K562 (cell line): Measurements from ENCODE around the gene FAM53A. TPM values are rescaled to one million over a fixed set of nuclear protein-coding genes. Genes with fewer than 3 reads are reported as not detected.

Source experiments
- ARNT ChIP-seq, 2 experiments: fragments of 450-650 bp; IDR thresholded peaks; 2 replicates each; pipeline ENCODE4 v1.6.1; 2016; ENCODE audit warnings: mild to moderate bottlenecking in 1 of 2
- CBFB ChIP-seq: sonication (generic); formaldehyde crosslinking; IDR thresholded peaks from 2 replicates; pipeline ENCODE4 v1.4.0; 2020; ENCODE audit warnings: mild to moderate bottlenecking, missing genetic modification reagents
- DDX20 ChIP-seq: fragments of 450-650 bp; IDR thresholded peaks from 2 replicates; pipeline ENCODE4 v1.6.1; 2016; ENCODE audit warnings: missing genetic modification characterization, low read depth, mild to moderate bottlenecking, missing compliant biosample characterization, moderate library complexity
- HDAC8 ChIP-seq: fragments of 450-650 bp; IDR thresholded peaks from 2 replicates; pipeline ENCODE4 v1.6.1; 2016; ENCODE audit warnings: mild to moderate bottlenecking, missing genetic modification characterization, moderate library complexity, missing compliant biosample characterization
- L3MBTL2 ChIP-seq: fragments of 450-650 bp; IDR thresholded peaks from 2 replicates; pipeline ENCODE4 v1.6.1; 2016; ENCODE audit warnings: mild to moderate bottlenecking, moderate library complexity
- MCM2 ChIP-seq: fragments of 450-650 bp; IDR thresholded peaks from 2 replicates; pipeline ENCODE4 v1.6.1; 2017; ENCODE audit warnings: low read depth, mild to moderate bottlenecking
- MLX ChIP-seq, 2 experiments: fragments of 450-650 bp in 1 of 2; sonication (generic) in 1 of 2; formaldehyde crosslinking; conservative IDR thresholded peaks; 2 replicates each; pipeline versions ENCODE4 v1.4.0 to v1.8.1; 2020 to 2022; ENCODE audit warnings: mild to moderate bottlenecking in 1 of 2, missing genetic modification reagents in 1 of 2
- MTA2 ChIP-seq: fragments of 450-650 bp; IDR thresholded peaks from 2 replicates; pipeline ENCODE4 v1.6.1; 2016; ENCODE audit warnings: low read depth
- NR2F6 ChIP-seq: fragments of 450-650 bp; formaldehyde crosslinking; IDR thresholded peaks from 2 replicates; pipeline ENCODE4 v1.4.0; 2020; ENCODE audit warnings: mild to moderate bottlenecking
- PHB2 ChIP-seq: fragments of 450-650 bp; IDR thresholded peaks from 2 replicates; pipeline ENCODE4 v1.6.1; 2017; ENCODE audit warnings: low read depth
- PML ChIP-seq: IDR thresholded peaks from 2 replicates; pipeline ENCODE4 v1.6.1; 2012; ENCODE audit warnings: low read length, inconsistent platforms
- POLR2A ChIP-seq: fragments of 450-650 bp; conservative IDR thresholded peaks from 2 replicates; pipeline ENCODE4 v1.6.1; 2016
- PREB ChIP-seq: sonication (generic); formaldehyde crosslinking; IDR thresholded peaks from 2 replicates; pipeline ENCODE4 v1.8.1; 2023; ENCODE audit warnings: mild to moderate bottlenecking, missing genetic modification reagents
- PRMT5 ChIP-seq: sonication (generic); formaldehyde crosslinking; IDR thresholded peaks from 2 replicates; pipeline ENCODE4 v1.5.0; 2020; ENCODE audit warnings: missing genetic modification reagents
- RBM17 ChIP-seq: fragments of 200-400 bp; formaldehyde crosslinking; IDR thresholded peaks from 2 replicates; pipeline ENCODE4 v1.6.1; 2017; ENCODE audit warnings: low read depth, mild to moderate bottlenecking, low read length, borderline replicate concordance
- RNF2 ChIP-seq: sonication (generic); IDR thresholded peaks from 2 replicates; pipeline ENCODE4 v1.6.1; 2016
- SMAD3 ChIP-seq: fragments of 450-650 bp; formaldehyde crosslinking; conservative IDR thresholded peaks from 2 replicates; pipeline ENCODE4 v1.4.0; 2020; ENCODE audit warnings: mild to moderate bottlenecking
- SNRNP70 ChIP-seq: fragments of 200-400 bp; formaldehyde crosslinking; optimal IDR thresholded peaks from 2 replicates; pipeline ENCODE3; 2017; ENCODE audit warnings: low read depth, low read length
- ZNF143 ChIP-seq: sonication (generic); formaldehyde crosslinking; IDR thresholded peaks from 2 replicates; pipeline ENCODE4 v1.9.0; 2022; ENCODE audit warnings: mild to moderate bottlenecking, missing genetic modification reagents
- ZNF436 ChIP-seq: fragments of 250-450, 450-650 bp; sonication (Bioruptor Pico); formaldehyde crosslinking; IDR thresholded peaks from 2 replicates; pipeline ENCODE4 v1.7.0; 2020; ENCODE audit warnings: mild to moderate bottlenecking
- ZNF79 ChIP-seq: fragments of 250-450 bp; sonication (Bioruptor Pico); IDR thresholded peaks from 2 replicates; pipeline ENCODE4 v1.4.0; 2020; ENCODE audit warnings: low read depth, mild to moderate bottlenecking, moderate library complexity
- polyA plus RNA-seq, 8 experiments: library from polyadenylated mRNA; depleted of rRNA in 4 of 8; stranded (reverse) in 5 of 8; unstranded in 3 of 8; fragments of >200 nt; fragmentation: Nextera tagmentation in 2 of 8; fragmentation: Illumina TruSeq in 1 of 8; extraction: Ambion mirVana in 2 of 8; extraction: Trizol in 1 of 8; gene quantifications; 2 replicates each; pipeline versions ENCODE4 v1.2.1 to v1.2.3, GENCODE V29; 2011 to 2014; ENCODE audit warnings: inconsistent platforms in 1 of 8, missing spikeins in 1 of 8
- total RNA-seq, 7 experiments: library from RNA; depleted of rRNA in 6 of 7; stranded (reverse); fragments of >200 nt in 6 of 7; fragmentation: Illumina TruSeq in 2 of 7; extraction: Trizol in 2 of 7; gene quantifications; 2 replicates each; pipeline versions ENCODE4 v1.2.1 to v1.2.3, GENCODE V29; 2011 to 2021; ENCODE audit warnings: low replicate concordance in 1 of 7
- TF ChIP-seq, protein P1 (sequence below): IDR thresholded peaks from 2 replicates; pipeline ENCODE4 v1.6.1; 2011; ENCODE audit not compliant: insufficient read length; ENCODE audit errors: extremely low read depth
- TF ChIP-seq, protein P2 (sequence below), 2 experiments: IDR thresholded peaks; 2 replicates each; pipeline ENCODE4 v1.6.1; 2011; ENCODE audit warnings: borderline replicate concordance in 1 of 2, control low read depth in 1 of 2, low read depth in 1 of 2, low read length in 1 of 2, mild to moderate bottlenecking in 1 of 2, mixed read lengths in 1 of 2, moderate library complexity in 1 of 2; ENCODE audit not compliant: insufficient read depth in 1 of 2, insufficient read length in 1 of 2, poor library complexity in 1 of 2, severe bottlenecking in 1 of 2; ENCODE audit errors: extremely low read depth in 1 of 2
- TF ChIP-seq, protein P3 (sequence below): fragments of 450-650 bp; formaldehyde crosslinking; IDR thresholded peaks from 2 replicates; pipeline ENCODE4 v1.4.0; 2020; ENCODE audit warnings: mild to moderate bottlenecking, moderate library complexity

FAM53A gene
- total and polyA plus RNA-seq, 9 of the 15 experiments (the other 6 are each of a cell fraction or from before 2014, with no cell fraction given), result 0.53 to 2.7 (median 1.4) TPM; not detected in 2

- TF ChIP-seq ZNF143 (CRISPR knock-in tag) (no peak), RBM17 (no peak), SNRNP70 (no peak), SMAD3 (no peak), DDX20 (no peak), POLR2A (no peak), RNF2 (peak; percentile 24; the same call in 1 of the 2 replicates), PREB (CRISPR knock-in tag) (no peak), NR2F6 (CRISPR knock-in tag) (no peak), MCM2 (no peak), ARNT (IDR thresholded peaks at IDR 0.05) (no peak), ZNF79 (no peak), MTA2 (no peak), CBFB (CRISPR knock-in tag) (no peak), HDAC8 (no peak), ZNF436 (CRISPR knock-in tag) (no peak), PRMT5 (CRISPR knock-in tag) (no peak), L3MBTL2 (peak; percentile 97), MLX (CRISPR knock-in tag; conservative IDR thresholded peaks at IDR 0.05) (no peak), PHB2 (no peak), PML (no peak)
- TF ChIP-seq, protein P1, sequence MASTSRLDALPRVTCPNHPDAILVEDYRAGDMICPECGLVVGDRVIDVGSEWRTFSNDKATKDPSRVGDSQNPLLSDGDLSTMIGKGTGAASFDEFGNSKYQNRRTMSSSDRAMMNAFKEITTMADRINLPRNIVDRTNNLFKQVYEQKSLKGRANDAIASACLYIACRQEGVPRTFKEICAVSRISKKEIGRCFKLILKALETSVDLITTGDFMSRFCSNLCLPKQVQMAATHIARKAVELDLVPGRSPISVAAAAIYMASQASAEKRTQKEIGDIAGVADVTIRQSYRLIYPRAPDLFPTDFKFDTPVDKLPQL, result no peak
- TF ChIP-seq, protein P2, sequence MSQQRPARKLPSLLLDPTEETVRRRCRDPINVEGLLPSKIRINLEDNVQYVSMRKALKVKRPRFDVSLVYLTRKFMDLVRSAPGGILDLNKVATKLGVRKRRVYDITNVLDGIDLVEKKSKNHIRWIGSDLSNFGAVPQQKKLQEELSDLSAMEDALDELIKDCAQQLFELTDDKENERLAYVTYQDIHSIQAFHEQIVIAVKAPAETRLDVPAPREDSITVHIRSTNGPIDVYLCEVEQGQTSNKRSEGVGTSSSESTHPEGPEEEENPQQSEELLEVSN (IDR thresholded peaks at IDR 0.05; ENCODE audit: borderline replicate concordance in 1 of 2, extremely low read depth in 1 of 2, insufficient read depth in 1 of 2, insufficient read length in 1 of 2, low read depth in 1 of 2, low read length in 1 of 2, poor library complexity in 1 of 2, severe bottlenecking in 1 of 2), result peak in 1 of 2 experiments; percentile 70
- TF ChIP-seq, protein P3, sequence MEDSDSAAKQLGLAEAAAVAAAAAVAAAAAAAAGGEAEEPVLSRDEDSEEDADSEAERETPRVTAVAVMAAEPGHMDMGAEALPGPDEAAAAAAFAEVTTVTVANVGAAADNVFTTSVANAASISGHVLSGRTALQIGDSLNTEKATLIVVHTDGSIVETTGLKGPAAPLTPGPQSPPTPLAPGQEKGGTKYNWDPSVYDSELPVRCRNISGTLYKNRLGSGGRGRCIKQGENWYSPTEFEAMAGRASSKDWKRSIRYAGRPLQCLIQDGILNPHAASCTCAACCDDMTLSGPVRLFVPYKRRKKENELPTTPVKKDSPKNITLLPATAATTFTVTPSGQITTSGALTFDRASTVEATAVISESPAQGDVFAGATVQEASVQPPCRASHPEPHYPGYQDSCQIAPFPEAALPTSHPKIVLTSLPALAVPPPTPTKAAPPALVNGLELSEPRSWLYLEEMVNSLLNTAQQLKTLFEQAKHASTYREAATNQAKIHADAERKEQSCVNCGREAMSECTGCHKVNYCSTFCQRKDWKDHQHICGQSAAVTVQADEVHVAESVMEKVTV (CRISPR knock-in tag), result no peak
Measured at GRCh38 chr4:1632109-1633104, 51.7 kb downstream of the FAM53A start (continued).
